Stimulated activated naive CD8-positive, alpha-beta T cell treated with anti-CD3 and anti-CD28 coated beads, Interleukin-15, Interleukin-2, amounts not matched to agents 100 ng/mL and 50 ng/mL, for 24 hours (primary cell): Measurements from ENCODE around the gene MICAL3.
A peak's percentile ranks its signal among the peaks of the same experiment; 100 is the strongest.

ENCODE experiments used
- H3K27ac Mint-ChIP-seq: one replicate; pipeline ENCODE4 v1.8.0; 2021; ENCODE audit warnings: mild to moderate bottlenecking, mixed read lengths
- H3K27me3 Mint-ChIP-seq: one replicate; pipeline ENCODE4 v1.8.0; 2021; ENCODE audit warnings: mixed read lengths
- H3K36me3 Mint-ChIP-seq: one replicate; pipeline ENCODE4 v1.8.0; 2021; ENCODE audit warnings: low read depth, mixed read lengths
- H3K4me1 Mint-ChIP-seq: one replicate; pipeline ENCODE4 v1.8.0; 2021; ENCODE audit warnings: low read depth, mixed read lengths
- H3K4me3 Mint-ChIP-seq: one replicate; pipeline ENCODE4 v1.8.0; 2021; ENCODE audit warnings: mild to moderate bottlenecking, mixed read lengths
- H3K9me3 Mint-ChIP-seq: one replicate; pipeline ENCODE4 v1.8.0; 2021; ENCODE audit warnings: mixed read lengths

Gene MICAL3

DNA sequence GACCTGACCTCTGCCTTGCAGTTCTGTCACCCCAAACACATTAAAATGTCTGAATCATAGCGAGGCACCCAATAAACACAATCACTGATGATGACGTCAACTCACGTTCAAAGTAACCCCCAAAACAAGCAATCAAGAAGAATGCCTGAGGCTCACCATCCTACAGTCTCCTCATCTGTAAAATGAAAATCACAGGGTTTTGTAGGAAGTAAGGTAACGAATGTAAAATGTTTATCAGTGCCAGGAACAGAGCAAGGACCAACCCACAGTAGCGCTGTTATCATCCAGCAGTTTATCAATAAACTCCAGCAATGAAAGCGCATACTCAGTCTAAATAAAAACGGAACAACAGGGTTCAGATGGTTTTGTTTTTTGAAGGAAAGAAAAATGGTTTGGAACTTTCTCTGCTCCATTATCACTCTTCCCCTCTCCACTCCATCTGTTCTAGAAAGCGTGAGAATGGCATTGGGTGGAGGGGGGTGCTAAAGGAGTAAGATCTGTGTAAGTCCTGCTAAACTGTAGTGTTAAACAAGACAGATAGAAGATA is 110.5 kb downstream of the MICAL3 start:
- H3K9me3 Mint-ChIP-seq, result no peaks in the 10 kb centered on the region
- no peaks in the 10 kb centered on the region for H3K27me3 Mint-ChIP-seq
- no peak overlapping the region for H3K4me3 Mint-ChIP-seq
- no peak overlapping the region for H3K27ac Mint-ChIP-seq
- no peaks in the 10 kb centered on the region for H3K36me3 Mint-ChIP-seq
- peaks cover 9% of the 10 kb centered on the region for H3K4me1 Mint-ChIP-seq

DNA sequence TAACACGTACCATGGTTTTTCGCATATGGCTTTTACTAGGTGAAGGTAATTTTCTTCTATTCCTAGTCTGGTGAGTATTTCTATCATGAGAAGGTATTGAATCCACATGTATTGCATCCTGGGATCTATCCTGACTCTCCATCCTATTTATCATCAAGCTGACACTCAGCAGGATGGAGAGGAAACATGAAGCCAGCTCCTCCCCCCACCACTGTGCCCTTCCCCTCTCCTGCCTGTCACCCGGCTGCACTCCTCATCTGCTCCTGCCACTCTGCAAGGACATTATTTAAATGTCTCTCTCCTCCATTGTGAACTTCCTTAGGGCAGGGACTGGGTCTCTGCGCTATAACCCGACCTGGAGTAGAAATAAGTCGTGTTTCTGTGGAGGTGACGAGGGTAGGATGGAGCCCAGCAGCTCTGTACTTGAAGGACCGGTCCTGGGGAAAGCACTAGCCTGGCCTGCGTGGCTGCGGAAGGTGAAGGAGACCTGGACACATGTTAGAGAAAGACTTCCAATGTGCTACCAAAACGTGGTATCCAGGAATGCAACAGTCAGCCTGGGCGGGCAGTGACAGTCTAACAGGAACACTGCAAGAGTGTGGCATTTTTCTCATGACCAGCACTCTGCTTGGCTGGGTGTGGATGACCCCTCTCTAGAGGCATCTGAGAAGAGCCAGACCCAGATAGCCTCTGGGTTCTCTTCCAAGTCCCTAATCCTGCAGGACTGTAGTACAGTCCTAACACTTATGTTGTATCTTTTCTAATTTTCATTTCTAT is 111.2 kb downstream of the MICAL3 start:
- peaks cover 9% of the 10 kb centered on the region for H3K4me1 Mint-ChIP-seq
- H3K27me3 Mint-ChIP-seq, result no peaks in the 10 kb centered on the region
- no peaks in the 10 kb centered on the region for H3K36me3 Mint-ChIP-seq
- no peak overlapping the region for H3K27ac Mint-ChIP-seq
- H3K4me3 Mint-ChIP-seq, result no peak overlapping the region
- H3K9me3 Mint-ChIP-seq, result no peaks in the 10 kb centered on the region

DNA sequence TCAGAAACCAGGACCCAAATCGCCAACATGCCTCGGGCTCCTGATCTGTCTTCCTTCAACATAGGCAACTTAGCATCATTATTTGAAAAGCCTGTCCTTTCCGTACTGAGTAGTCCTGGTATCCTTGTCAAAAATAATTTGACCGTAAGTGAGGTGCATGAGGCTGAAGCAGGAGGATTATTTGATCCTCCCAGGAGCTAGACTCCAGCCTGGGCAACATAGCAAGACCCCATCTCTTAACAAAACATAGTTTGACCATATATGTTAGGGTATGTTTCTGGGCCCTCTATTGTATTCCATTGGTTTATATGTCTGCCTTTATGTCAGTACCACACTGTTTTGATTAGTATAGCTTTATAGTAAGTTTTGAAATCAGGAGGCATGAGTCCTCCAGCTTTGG is 112.5 kb downstream of the MICAL3 start:
- Mint-ChIP-seq H3K9me3 (no peaks in the 10 kb centered on the region), H3K27me3 (no peaks in the 10 kb centered on the region), H3K4me1 (peaks cover 9% of the 10 kb centered on the region), H3K4me3 (no peak overlapping the region), H3K27ac (no peak overlapping the region), H3K36me3 (peaks cover 7% of the 10 kb centered on the region)

DNA sequence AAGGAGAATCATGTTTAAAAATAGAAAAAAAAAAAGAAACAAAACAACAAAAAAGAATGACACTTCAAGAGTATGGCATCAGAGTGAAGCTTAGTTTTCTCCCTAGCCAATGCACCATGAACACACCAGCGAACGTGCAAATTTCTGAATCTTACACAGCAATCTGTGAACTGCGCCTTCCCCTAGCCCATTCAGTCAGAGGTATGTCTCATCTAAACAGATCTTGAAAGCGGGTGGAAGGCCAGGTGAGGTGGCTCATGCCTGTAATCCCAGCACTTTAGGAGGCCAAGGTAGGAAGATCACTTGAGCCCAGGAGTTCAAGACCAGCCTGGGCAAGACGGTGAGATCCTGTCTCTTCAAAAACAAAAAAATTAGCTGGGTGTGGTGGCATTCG is 113.1 kb downstream of the MICAL3 start:
- Mint-ChIP-seq H3K27ac (no peak overlapping the region), H3K4me1 (peaks cover 9% of the 10 kb centered on the region), H3K9me3 (no peaks in the 10 kb centered on the region), H3K4me3 (no peak overlapping the region), H3K27me3 (no peaks in the 10 kb centered on the region), H3K36me3 (peaks cover 13% of the 10 kb centered on the region)

DNA sequence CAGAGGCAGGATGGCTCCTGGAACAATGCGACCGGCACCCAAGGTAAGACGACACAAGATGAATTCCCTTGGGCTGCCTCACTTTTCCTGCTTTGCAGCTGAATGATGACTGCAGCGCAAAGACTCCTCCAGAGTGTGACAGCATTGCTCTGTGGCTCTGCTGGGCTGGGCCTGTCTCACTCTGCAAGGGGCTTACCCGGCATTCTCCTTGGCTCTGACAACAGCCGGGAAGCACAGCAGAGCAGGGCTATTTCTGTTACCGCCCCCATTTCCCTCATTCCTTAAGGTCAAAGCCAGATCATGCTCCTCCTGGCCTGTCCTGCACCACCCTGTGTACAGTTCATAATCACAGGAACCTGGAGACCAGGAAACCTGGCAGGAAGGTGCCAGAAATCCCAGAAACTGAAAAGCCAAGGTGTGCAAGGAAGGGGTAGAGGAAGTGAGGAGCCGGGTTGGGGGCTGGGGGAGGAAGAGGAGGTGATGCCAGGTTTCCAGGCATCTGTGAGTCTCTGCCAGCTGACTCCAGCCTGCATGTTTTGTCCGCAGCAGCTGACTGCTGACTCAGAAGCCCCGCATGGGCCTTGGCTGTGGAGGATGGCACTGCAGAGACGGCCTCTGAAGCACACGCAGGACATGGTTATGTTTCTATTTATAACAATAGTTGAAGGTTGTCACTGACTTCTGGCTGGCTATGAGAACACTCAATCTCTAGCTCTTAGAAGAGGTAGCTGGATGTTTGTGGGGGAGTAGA is 113.6 kb downstream of the MICAL3 start:
- H3K9me3 Mint-ChIP-seq, result no peaks in the 10 kb centered on the region
- peaks cover 17% of the 10 kb centered on the region for H3K36me3 Mint-ChIP-seq
- no peaks in the 10 kb centered on the region for H3K27me3 Mint-ChIP-seq
- H3K4me1 Mint-ChIP-seq, result peaks cover 9% of the 10 kb centered on the region
- no peak overlapping the region for H3K27ac Mint-ChIP-seq
- no peak overlapping the region for H3K4me3 Mint-ChIP-seq

DNA sequence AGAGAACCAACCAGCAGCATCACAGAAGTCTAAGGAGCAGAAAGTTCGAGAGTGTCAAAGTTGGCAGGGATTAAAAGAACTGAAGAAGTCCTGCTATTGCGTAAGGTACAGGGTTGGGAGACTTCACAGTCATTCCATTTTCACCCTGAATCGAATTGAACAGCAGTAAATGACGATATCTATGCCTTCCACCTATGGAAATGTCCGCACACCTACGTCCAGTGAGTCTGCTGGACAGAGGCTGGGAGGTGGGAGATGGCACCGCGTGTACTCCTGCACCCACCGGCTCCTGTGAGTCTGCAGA is 116.7 kb downstream of the MICAL3 start:
- Mint-ChIP-seq H3K27ac (no peak overlapping the region), H3K27me3 (no peaks in the 10 kb centered on the region), H3K9me3 (no peaks in the 10 kb centered on the region), H3K36me3 (peaks cover 31% of the 10 kb centered on the region), H3K4me1 (peaks cover 9% of the 10 kb centered on the region), H3K4me3 (no peak overlapping the region)

DNA sequence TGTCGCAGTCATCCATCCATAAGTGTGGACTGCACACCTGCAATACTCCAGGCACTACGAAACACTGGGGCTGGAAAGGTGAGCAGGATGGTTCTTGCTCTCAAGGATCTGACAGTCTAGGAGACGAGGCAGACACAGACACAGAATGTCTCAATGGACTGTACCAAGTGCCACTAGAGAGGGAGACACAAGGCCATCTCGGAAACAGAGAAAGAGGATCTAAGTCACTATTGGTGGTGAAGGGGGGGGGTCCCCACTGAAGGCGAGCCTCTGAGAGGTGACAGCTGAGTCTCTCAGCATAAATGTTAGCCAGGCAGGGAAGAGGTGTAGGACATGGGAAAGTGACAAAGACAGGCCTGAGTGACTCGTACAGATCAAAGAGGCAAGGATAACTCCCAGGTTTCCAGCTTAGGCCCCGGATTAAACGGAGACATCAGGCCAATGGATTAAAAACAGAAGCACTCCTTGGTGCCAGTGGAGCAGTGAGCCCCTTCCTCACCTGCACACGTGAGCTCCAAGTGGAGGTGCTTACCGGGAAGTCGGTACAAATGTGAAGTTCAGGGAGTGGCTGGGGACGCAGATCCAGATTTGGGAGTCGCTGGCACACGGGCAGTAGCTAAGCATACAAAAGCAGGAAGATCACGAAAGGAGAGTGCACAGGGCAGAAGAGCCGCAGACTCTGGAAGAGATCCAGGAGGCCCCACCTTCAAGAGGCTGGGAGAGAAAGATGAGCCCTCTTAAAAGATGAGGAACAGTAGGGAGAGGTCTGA is 117.2 kb downstream of the MICAL3 start:
- Mint-ChIP-seq H3K36me3 (peaks cover 35% of the 10 kb centered on the region), H3K27me3 (no peaks in the 10 kb centered on the region), H3K4me3 (no peak overlapping the region), H3K4me1 (peaks cover 9% of the 10 kb centered on the region), H3K9me3 (no peaks in the 10 kb centered on the region), H3K27ac (no peak overlapping the region)

GRCh38 chr22:17905445-17905844 is 118.9 kb downstream of the MICAL3 start:
- Mint-ChIP-seq H3K27ac (no peak overlapping the region), H3K4me3 (no peak overlapping the region), H3K36me3 (peaks cover 42% of the 10 kb centered on the region), H3K4me1 (peaks cover under 1% of the 10 kb centered on the region), H3K27me3 (no peaks in the 10 kb centered on the region), H3K9me3 (no peaks in the 10 kb centered on the region)

DNA sequence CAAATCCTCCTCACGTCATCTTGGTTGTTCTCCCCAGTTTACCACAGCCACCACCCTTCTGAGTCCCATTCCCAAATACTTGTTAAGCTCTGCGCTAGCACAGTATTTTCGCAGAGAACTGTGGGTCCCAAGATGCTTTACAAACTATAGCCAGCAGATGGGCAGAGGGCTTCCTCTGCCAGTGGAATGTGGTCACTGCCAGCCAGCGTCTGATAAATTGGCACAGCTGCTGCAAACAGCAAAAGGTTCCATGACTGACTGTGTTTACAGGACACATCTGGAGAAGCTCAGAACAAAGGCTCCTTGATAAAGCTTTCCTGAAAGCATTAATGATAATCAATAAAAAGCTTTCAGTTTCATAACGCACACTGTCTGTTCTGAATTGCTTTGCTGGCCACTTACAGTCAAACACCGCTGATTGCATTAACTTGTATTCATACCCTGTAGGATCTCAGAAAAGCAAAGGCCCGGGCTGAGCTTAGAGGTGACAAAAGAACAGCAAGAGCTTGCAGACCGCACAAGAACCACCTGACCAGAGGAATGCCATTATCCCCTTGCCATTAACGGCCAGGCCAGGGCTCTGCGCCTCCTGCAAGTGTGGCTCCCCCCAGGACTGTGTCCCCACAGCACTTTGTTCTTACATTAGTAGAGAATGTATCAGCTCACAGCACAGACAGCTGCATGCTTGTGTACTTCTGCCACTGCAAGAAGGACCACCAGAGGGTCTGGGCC is 120.6 kb downstream of the MICAL3 start:
- Mint-ChIP-seq H3K27ac (no peak overlapping the region), H3K36me3 (peaks cover 51% of the 10 kb centered on the region), H3K4me3 (no peak overlapping the region), H3K4me1 (no peaks in the 10 kb centered on the region), H3K27me3 (no peaks in the 10 kb centered on the region), H3K9me3 (no peaks in the 10 kb centered on the region)

- peaks cover 58% of the 10 kb centered on the region for H3K36me3 Mint-ChIP-seq
- H3K9me3 Mint-ChIP-seq, result no peaks in the 10 kb centered on the region
- no peak overlapping the region for H3K27ac Mint-ChIP-seq
- no peak overlapping the region for H3K4me3 Mint-ChIP-seq
- H3K27me3 Mint-ChIP-seq, result no peaks in the 10 kb centered on the region
- H3K4me1 Mint-ChIP-seq, result no peaks in the 10 kb centered on the region
Measured at GRCh38 chr22:17902960-17903359, 121.4 kb downstream of the MICAL3 start.

DNA sequence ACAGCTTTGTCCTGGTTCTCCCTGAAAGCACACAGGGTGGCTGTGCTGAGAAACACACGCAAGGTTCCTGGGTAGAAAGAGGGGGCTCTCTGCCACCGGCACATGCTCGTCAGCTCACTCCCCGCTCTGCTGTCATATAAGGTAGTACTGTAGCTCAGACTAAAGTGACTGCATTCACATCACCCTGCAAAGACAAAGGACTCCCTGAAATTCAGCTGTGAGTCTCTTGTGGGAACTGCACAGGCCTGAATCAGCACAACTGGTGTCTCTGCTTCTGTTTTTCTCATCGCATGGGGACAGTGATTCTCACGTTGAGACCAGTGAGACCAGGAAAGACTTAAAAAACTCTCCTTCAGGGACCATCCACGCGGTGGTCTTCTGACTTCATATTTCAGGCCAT is 126.0 kb downstream of the MICAL3 start:
- Mint-ChIP-seq H3K9me3 (no peaks in the 10 kb centered on the region), H3K27ac (no peak overlapping the region), H3K4me3 (no peak overlapping the region), H3K36me3 (peaks cover 48% of the 10 kb centered on the region), H3K4me1 (no peaks in the 10 kb centered on the region), H3K27me3 (no peaks in the 10 kb centered on the region)

DNA sequence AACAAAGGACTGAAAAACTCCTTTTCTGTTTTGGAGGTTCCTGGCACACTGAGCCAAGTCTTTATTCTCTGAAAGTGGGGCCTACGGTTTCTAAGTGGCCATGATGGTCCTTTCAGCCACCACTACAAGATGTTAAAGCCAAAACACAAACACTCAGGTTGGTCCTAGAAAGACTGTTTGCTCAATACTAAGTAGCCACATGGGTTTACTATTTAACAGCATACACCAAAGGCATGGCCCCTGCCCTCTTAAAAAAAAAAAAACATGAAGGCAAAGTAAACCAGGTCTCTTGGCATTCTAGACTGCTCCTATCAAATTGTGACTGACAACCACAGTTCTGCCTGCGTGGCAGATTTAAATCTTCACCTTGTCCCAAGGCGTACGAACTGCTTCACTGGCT is 126.5 kb downstream of the MICAL3 start:
- H3K9me3 Mint-ChIP-seq, result no peaks in the 10 kb centered on the region
- no peaks in the 10 kb centered on the region for H3K4me1 Mint-ChIP-seq
- H3K36me3 Mint-ChIP-seq, result peaks cover 53% of the 10 kb centered on the region
- no peaks in the 10 kb centered on the region for H3K27me3 Mint-ChIP-seq
- H3K4me3 Mint-ChIP-seq, result no peak overlapping the region
- no peak overlapping the region for H3K27ac Mint-ChIP-seq

GRCh38 chr22:17897426-17897825 is 126.9 kb downstream of the MICAL3 start:
- Mint-ChIP-seq H3K4me1 (no peaks in the 10 kb centered on the region), H3K9me3 (no peaks in the 10 kb centered on the region), H3K27ac (peak overlapping the region; percentile 3), H3K4me3 (no peak overlapping the region), H3K36me3 (peaks cover 54% of the 10 kb centered on the region), H3K27me3 (no peaks in the 10 kb centered on the region)

DNA sequence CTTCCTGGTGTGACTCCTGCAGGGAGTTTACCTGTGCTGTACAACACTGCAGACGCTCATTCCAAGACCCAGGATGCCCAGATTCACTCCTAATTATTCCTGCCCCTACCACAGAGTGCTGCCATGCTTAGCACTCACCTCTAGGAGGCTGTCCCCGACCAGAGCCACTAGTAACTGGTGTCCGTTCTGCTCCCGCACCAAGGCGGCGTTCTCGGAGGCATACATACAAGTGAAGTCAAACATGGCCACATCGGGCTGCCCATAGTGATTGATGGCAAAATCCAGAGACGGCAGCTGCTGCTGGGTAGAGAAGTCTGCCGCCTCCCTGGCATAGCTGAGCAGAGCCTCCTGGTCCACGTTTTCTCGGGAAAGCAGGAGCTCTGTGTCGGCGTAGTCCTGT is 127.8 kb downstream of the MICAL3 start:
- H3K27ac Mint-ChIP-seq, result no peak overlapping the region
- H3K4me3 Mint-ChIP-seq, result no peak overlapping the region
- H3K27me3 Mint-ChIP-seq, result no peaks in the 10 kb centered on the region
- no peaks in the 10 kb centered on the region for H3K4me1 Mint-ChIP-seq
- H3K36me3 Mint-ChIP-seq, result peaks cover 53% of the 10 kb centered on the region
- H3K9me3 Mint-ChIP-seq, result no peaks in the 10 kb centered on the region
